Uterus (tissue), 2 donors: Measurements from ENCODE around the gene LIF.

Experiments
- POLR2A ChIP-seq, 2 donors: fragments of 450-650 bp; IDR thresholded peaks; one replicate each; pipeline ENCODE4 v1.6.1; 2016; ENCODE audit warnings: antibody characterized with exemption in 2 of 2, mild to moderate bottlenecking in 1 of 2, moderate library complexity in 1 of 2
- TF ChIP-seq, protein P1 (sequence below), 4 experiments: fragments of 200-600 bp in 2 of 4; fragments of 450-650 bp in 2 of 4; sonication (generic) in 2 of 4; IDR thresholded peaks; one replicate each; pipeline ENCODE4 v1.5.1; 2016 to 2019; ENCODE audit warnings: antibody characterized with exemption in 4 of 4, mild to moderate bottlenecking in 2 of 4, moderate library complexity in 1 of 4

DNA sequence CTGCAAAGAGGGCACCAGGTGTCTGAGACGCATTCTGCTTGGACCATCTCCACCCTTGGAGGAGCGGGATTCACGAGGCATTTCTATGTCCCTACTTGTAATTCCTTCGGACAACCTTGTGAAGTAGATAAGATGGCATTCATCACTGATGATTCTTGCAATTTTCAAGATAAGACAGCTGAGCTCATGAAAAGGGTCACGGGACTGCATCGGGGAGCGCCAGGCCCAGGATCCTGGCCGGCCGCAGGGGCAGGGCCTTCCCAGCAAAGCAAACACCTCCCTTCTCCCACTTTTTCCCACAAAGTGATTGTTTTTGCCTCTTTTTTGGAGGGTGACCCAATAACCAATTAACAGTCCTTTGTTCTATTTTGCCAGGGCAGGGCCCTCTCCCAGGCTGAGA lies 8.4 kb downstream of the LIF start:
- TF ChIP-seq, protein P1, sequence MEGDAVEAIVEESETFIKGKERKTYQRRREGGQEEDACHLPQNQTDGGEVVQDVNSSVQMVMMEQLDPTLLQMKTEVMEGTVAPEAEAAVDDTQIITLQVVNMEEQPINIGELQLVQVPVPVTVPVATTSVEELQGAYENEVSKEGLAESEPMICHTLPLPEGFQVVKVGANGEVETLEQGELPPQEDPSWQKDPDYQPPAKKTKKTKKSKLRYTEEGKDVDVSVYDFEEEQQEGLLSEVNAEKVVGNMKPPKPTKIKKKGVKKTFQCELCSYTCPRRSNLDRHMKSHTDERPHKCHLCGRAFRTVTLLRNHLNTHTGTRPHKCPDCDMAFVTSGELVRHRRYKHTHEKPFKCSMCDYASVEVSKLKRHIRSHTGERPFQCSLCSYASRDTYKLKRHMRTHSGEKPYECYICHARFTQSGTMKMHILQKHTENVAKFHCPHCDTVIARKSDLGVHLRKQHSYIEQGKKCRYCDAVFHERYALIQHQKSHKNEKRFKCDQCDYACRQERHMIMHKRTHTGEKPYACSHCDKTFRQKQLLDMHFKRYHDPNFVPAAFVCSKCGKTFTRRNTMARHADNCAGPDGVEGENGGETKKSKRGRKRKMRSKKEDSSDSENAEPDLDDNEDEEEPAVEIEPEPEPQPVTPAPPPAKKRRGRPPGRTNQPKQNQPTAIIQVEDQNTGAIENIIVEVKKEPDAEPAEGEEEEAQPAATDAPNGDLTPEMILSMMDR (IDR thresholded peaks at IDR 0.05), result no peak
- no peak for TF ChIP-seq POLR2A (IDR thresholded peaks at IDR 0.05)
